ENCODE data around the gene SNX21. TPM values are rescaled to one million over a fixed set of nuclear protein-coding genes. Genes with fewer than 3 reads are reported as not detected.

SNX21 gene
- total RNA-seq, 1 donor from 2014 or later: 22.5 TPM

DNA sequence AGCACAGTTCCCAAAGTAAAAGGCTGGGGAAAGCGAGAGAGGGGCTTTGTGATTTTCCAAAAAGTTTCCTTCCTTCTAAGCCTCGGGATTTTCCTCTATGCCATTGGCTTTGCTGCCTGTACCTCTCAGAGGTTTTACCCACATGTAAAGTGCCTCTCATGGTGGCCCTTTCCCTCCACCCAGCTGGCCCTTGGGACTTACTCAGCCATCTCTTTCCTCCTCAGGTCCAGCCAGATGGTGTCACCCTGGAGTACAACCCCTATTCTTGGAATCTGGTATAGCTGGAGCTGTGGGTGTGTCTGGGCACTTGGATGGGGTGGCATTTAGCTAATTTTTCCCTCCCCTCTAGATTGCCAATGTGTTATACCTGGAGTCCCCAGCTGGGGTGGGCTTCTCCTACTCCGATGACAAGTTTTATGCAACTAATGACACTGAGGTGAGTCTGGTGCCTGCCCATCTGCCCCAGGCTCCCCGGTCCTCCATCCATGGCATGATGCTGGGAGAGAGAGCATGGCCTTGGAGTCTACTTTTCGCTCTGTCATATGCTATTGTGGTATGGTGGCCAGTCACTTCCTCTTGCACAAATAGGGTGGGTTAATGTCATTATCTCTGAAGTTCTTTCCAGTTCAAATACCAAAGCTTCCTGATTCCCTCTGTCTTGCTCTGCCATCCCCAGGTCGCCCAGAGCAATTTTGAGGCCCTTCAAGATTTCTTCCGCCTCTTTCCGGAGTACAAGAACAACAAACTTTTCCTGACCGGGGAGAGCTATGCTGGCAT lies 58.6 kb downstream of the SNX21 start:
- DNase-seq (ENCODE audit: missing footprints) (no peak), ATAC-seq (no peak)
- intact Hi-C loops (cut with DNase I): loop anchor here (1.0 kb wide), 1 partner anchor 18 kb away; no protein-coding TSS in a partner anchor

Other genes with a start within 250 kb of the SNX21 start
- gene WFDC10A, start 204.1 kb upstream of the SNX21 start, total RNA-seq: not detected
- gene WFDC9, start 202.5 kb upstream of the SNX21 start, total RNA-seq: not detected
- gene WFDC11, start 163.6 kb upstream of the SNX21 start, total RNA-seq: not detected
- gene WFDC13, start 131.8 kb upstream of the SNX21 start, total RNA-seq: not detected
- not detected for gene WFDC10B, start 128.8 kb upstream of the SNX21 start, total RNA-seq
- not detected for gene SPINT4, start 111.5 kb upstream of the SNX21 start, total RNA-seq
- gene WFDC3, start 41.9 kb upstream of the SNX21 start, total RNA-seq: 1.1 TPM
- 12.4 TPM for gene DNTTIP1, start 41.8 kb upstream of the SNX21 start, total RNA-seq
- gene UBE2C, start 21.2 kb upstream of the SNX21 start, total RNA-seq: 1.7 TPM
- not detected for gene TNNC2, start 6.5 kb upstream of the SNX21 start, total RNA-seq
- gene ACOT8, start 23.6 kb downstream of the SNX21 start, total RNA-seq: 29.4 TPM
- gene ZSWIM3, start 23.8 kb downstream of the SNX21 start, total RNA-seq: 2.1 TPM
- gene ZSWIM1, start 47.4 kb downstream of the SNX21 start, total RNA-seq: 11.4 TPM
- gene SPATA25, start 53.8 kb downstream of the SNX21 start, total RNA-seq: 2.0 TPM
- 5.0 TPM for gene NEURL2, start 57.4 kb downstream of the SNX21 start, total RNA-seq
- gene CTSA, start 57.5 kb downstream of the SNX21 start, total RNA-seq: 113 TPM
- gene PLTP, start 78.4 kb downstream of the SNX21 start, total RNA-seq: 156 TPM
- 22.5 TPM for gene PCIF1, start 100.9 kb downstream of the SNX21 start, total RNA-seq
- 9.7 TPM for gene ZNF335, start 138.4 kb downstream of the SNX21 start, total RNA-seq
- gene MMP9, start 175.1 kb downstream of the SNX21 start, total RNA-seq: 1.1 TPM
- not detected for gene SLC12A5, start 195.4 kb downstream of the SNX21 start, total RNA-seq

All from Right ventricle myocardium inferior (tissue), 1 donor.